PC-3 (cell line): ENCODE results near the gene CDK14. TPM values are rescaled to one million over a fixed set of nuclear protein-coding genes. Genes with fewer than 3 reads are reported as not detected.
A peak's percentile ranks its signal among the peaks of the same experiment; 100 is the strongest.

Source experiments
- ATAC-seq: fragments of 200-7000 bp; cut with Tn5 transposase; 2 replicates; pipeline ENCODE4 v1.9.1; 2020; ENCODE audit warnings: mild to moderate bottlenecking, moderate library complexity
- BruUV-seq: library from RNA; stranded (reverse); fragments of 400-500 nt; replicated peaks from 2 replicates; lab custom pipeline; 2021; lab: Mats Ljungman, UMichigan
- CTCF ChIA-PET: fragments of 300-600 bp; sonication (Branson Sonifier 250); formaldehyde crosslinking; loops from one replicate; lab custom pipeline; 2022; ENCODE audit warnings: antibody characterized with exemption; lab: Charles Lee
- POLR2A ChIA-PET: fragments of 300-600 bp; sonication (Branson Sonifier 250); formaldehyde crosslinking; loops from one replicate; lab custom pipeline; 2022; ENCODE audit warnings: antibody characterized with exemption; ENCODE audit not compliant: unreplicated experiment; lab: Charles Lee
- DNase-seq: peaks from one replicate; pipeline ENCODE4 v3.0.0-alpha.2; 2015
- H2AFZ ChIP-seq: fragments of 300-600 bp; sonication (generic); 2 replicates; pipeline ENCODE4 v1.6.0; 2016; ENCODE audit warnings: antibody characterized with exemption, low read length
- H3F3A ChIP-seq: fragments of 300-600 bp; sonication (generic); one replicate; pipeline ENCODE4 v1.6.0; 2017; ENCODE audit warnings: antibody characterized with exemption, low read length, control low read depth, mild to moderate bottlenecking; ENCODE audit not compliant: unreplicated experiment
- H3K27ac ChIP-seq: fragments of 300-600 bp; sonication (generic); 2 replicates; pipeline ENCODE4 v1.5.1; 2016; ENCODE audit warnings: mild to moderate bottlenecking, low read length
- H3K27me3 ChIP-seq: fragments of 300-600 bp; sonication (generic); 2 replicates; pipeline ENCODE4 v1.6.1; 2016; ENCODE audit warnings: low read length, mixed read lengths
- H3K36me3 ChIP-seq: fragments of 300-600 bp; sonication (generic); 2 replicates; pipeline ENCODE4 v1.6.1; 2016; ENCODE audit warnings: low read depth, mixed run types, low read length, mixed read lengths
- H3K4me1 ChIP-seq: fragments of 300-600 bp; sonication (generic); 2 replicates; pipeline ENCODE4 v1.5.1; 2016; ENCODE audit warnings: low read length; ENCODE audit not compliant: insufficient read depth
- H3K4me2 ChIP-seq: fragments of 300-600 bp; sonication (generic); 2 replicates; pipeline ENCODE4 v1.6.0; 2016; ENCODE audit warnings: low read length
- H3K4me3 ChIP-seq: fragments of 300-600 bp; sonication (generic); 2 replicates; pipeline ENCODE4 v1.5.1; 2016; ENCODE audit warnings: mild to moderate bottlenecking, low read length, mixed read lengths
- H3K79me2 ChIP-seq: fragments of 300-600 bp; sonication (generic); 2 replicates; pipeline ENCODE4 v1.6.1; 2017; ENCODE audit warnings: low read length, mixed read lengths
- H3K9ac ChIP-seq: fragments of 300-600 bp; sonication (generic); 2 replicates; pipeline ENCODE4 v1.6.0; 2016; ENCODE audit warnings: mild to moderate bottlenecking, low read length
- H3K9me2 ChIP-seq: fragments of 300-600 bp; sonication (generic); replicated peaks from 2 replicates; pipeline ENCODE4 v1.6.1; 2016; ENCODE audit warnings: mixed run types, low read length, mixed read lengths
- H3K9me3 ChIP-seq: fragments of 300-600 bp; sonication (generic); 2 replicates; pipeline ENCODE4 v1.6.1; 2016; ENCODE audit warnings: low read length, mixed read lengths
- H4K20me1 ChIP-seq: fragments of 300-600 bp; sonication (generic); 2 replicates; pipeline ENCODE4 v1.6.1; 2016; ENCODE audit warnings: low read length, mixed read lengths
- CTCF ChIP-seq: fragments of 300-600 bp; sonication (generic); conservative IDR thresholded peaks from 2 replicates; pipeline ENCODE4 v1.5.1; 2017; ENCODE audit warnings: antibody characterized with exemption, low read depth, mild to moderate bottlenecking, low read length
- EZH2 ChIP-seq: fragments of 300-600 bp; sonication (generic); IDR thresholded peaks from one replicate; pipeline ENCODE4 v1.6.1; 2017; ENCODE audit warnings: antibody characterized with exemption, mild to moderate bottlenecking, low read length; ENCODE audit not compliant: unreplicated experiment
- EZH2phosphoT487 ChIP-seq: fragments of 300-600 bp; sonication (generic); IDR thresholded peaks from 2 replicates; pipeline ENCODE4 v1.6.1; 2018; ENCODE audit warnings: mild to moderate bottlenecking, antibody characterized with exemption, low read length, borderline replicate concordance
- intact Hi-C: fragments of 100-400 bp; cut with micrococcal nuclease; formaldehyde crosslinking; loops from 2 replicates; pipeline ENCODE4 v1.9.0; 2023
- total RNA-seq: library from RNA; depleted of rRNA; stranded (reverse); fragments of >200 nt; gene quantifications from 2 replicates; pipeline ENCODE4 v1.2.3, GENCODE V29; 2014

Gene CDK14
- total RNA-seq, 1 experiment from 2014 or later: 8.2 TPM

- DNase-seq (no peak), ATAC-seq (no peak)
- H3K36me3 ChIP-seq: no peaks in the 10 kb centered on the region
- H3K9me2 ChIP-seq: no peaks in the 10 kb centered on the region
- no peaks in the 10 kb centered on the region for H3K4me1 ChIP-seq
- TF ChIP-seq CTCF: no peak
- no peak for TF ChIP-seq EZH2
- H3K9ac ChIP-seq: no peak overlapping the region
- H3K9me3 ChIP-seq: no peaks in the 10 kb centered on the region
- intact Hi-C loops: no loop called here
- no peak overlapping the region for H2AFZ ChIP-seq
- no peaks in the 10 kb centered on the region for H4K20me1 ChIP-seq
- no peaks in the 10 kb centered on the region for H3K27me3 ChIP-seq
- CTCF ChIA-PET: no interaction called here
- H3K27ac ChIP-seq: no peak overlapping the region
- no peak overlapping the region for H3K4me3 ChIP-seq
- POLR2A ChIA-PET: no interaction called here
- no peaks in the 10 kb centered on the region for H3K79me2 ChIP-seq
- no peaks in the 10 kb centered on the region for H3F3A ChIP-seq
- BruUV-seq: no TSS peak
- H3K4me2 ChIP-seq: no peak overlapping the region
Observed at GRCh38 chr7:91098566-91098965, 502.4 kb downstream of the CDK14 start.

GRCh38 chr7:91103363-91103762, 507.2 kb downstream of the CDK14 start:
- POLR2A ChIA-PET: no interaction called here
- no TSS peak for BruUV-seq
- DNase-seq (peak; percentile 16), ATAC-seq (no peak)
- no peak overlapping the region for H3K9ac ChIP-seq
- H3K9me3 ChIP-seq: no peaks in the 10 kb centered on the region
- no peaks in the 10 kb centered on the region for H3K27me3 ChIP-seq
- H3F3A ChIP-seq: no peaks in the 10 kb centered on the region
- CTCF ChIA-PET: no interaction called here
- H3K9me2 ChIP-seq: no peaks in the 10 kb centered on the region
- intact Hi-C loops: no loop called here
- H3K36me3 ChIP-seq: no peaks in the 10 kb centered on the region
- H3K4me1 ChIP-seq: no peaks in the 10 kb centered on the region
- no peaks in the 10 kb centered on the region for H4K20me1 ChIP-seq
- no peak for TF ChIP-seq CTCF
- no peak for TF ChIP-seq EZH2
- TF ChIP-seq EZH2phosphoT487: no peak
- H3K4me2 ChIP-seq: no peak overlapping the region
- no peak overlapping the region for H3K4me3 ChIP-seq
- H2AFZ ChIP-seq: no peak overlapping the region
- no peaks in the 10 kb centered on the region for H3K79me2 ChIP-seq
- no peak overlapping the region for H3K27ac ChIP-seq

GRCh38 chr7:91107460-91107859, 511.3 kb downstream of the CDK14 start:
- CTCF ChIA-PET: no interaction called here

More at GRCh38 chr7:91107460-91107859, 511.3 kb downstream of the CDK14 start:
- no peak overlapping the region for H3K4me2 ChIP-seq
- no peaks in the 10 kb centered on the region for H4K20me1 ChIP-seq
- no peaks in the 10 kb centered on the region for H3F3A ChIP-seq
- DNase-seq (no peak), ATAC-seq (no peak)
- H3K27me3 ChIP-seq: no peaks in the 10 kb centered on the region
- POLR2A ChIA-PET: no interaction called here
- no peak overlapping the region for H3K27ac ChIP-seq
- H3K36me3 ChIP-seq: no peaks in the 10 kb centered on the region
- no peaks in the 10 kb centered on the region for H3K9me3 ChIP-seq
- H3K4me3 ChIP-seq: no peak overlapping the region
- BruUV-seq: no TSS peak
- H2AFZ ChIP-seq: no peak overlapping the region
- no peaks in the 10 kb centered on the region for H3K4me1 ChIP-seq
- no peaks in the 10 kb centered on the region for H3K9me2 ChIP-seq
- no peaks in the 10 kb centered on the region for H3K79me2 ChIP-seq
- intact Hi-C loops: no loop called here
- TF ChIP-seq CTCF (no peak), EZH2 (no peak), EZH2phosphoT487 (no peak)
- H3K9ac ChIP-seq: no peak overlapping the region
